Esophagus squamous epithelium (tissue), 4 donors: ENCODE results near the gene DNAJC1.

Source experiments
- POLR2A ChIP-seq, 4 donors: fragments of 450-650 bp; IDR thresholded peaks; one replicate each; pipeline ENCODE4 v1.6.1; 2017; ENCODE audit warnings: antibody characterized with exemption in 4 of 4, mild to moderate bottlenecking in 4 of 4, moderate library complexity in 3 of 4
- TF ChIP-seq, protein P1 (sequence below), 6 experiments: fragments of 450-650 bp in 4 of 6; fragments of 200-600 bp in 2 of 6; sonication (generic) in 2 of 6; IDR thresholded peaks; one replicate each; pipeline ENCODE4 v1.5.1; 2016 to 2019; ENCODE audit warnings: antibody characterized with exemption in 6 of 6, mild to moderate bottlenecking in 4 of 6, moderate library complexity in 4 of 6

DNA sequence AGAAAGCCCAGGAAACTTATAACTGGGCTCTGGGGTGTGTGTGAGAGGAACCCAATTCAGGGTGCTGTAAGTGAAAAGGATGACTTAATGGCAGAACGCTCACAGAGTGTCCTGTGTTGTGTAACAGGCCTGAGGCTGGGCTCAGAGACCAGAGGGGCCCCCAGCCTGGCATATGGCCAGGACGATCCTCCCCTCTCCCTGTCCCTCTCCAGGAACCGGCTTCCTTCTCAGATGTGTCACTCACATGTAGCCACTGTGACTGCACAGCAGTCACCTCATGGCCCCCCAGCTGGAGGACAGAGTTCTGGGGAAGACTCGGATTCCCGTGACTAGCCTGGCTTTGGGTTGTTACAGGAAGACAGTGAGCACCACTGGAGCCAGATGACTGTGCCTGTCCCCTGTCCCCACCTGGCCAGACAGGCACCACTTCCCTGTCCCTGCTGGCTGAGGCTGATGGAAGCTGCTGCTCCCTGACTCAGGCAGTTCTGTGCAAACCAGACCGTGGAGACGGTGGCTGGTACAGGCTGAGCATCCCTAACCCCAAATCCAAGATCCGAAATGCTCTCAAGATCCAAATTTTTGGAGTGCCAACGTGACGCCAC is 249.0 kb downstream of the DNAJC1 start:
- TF ChIP-seq, protein P1, sequence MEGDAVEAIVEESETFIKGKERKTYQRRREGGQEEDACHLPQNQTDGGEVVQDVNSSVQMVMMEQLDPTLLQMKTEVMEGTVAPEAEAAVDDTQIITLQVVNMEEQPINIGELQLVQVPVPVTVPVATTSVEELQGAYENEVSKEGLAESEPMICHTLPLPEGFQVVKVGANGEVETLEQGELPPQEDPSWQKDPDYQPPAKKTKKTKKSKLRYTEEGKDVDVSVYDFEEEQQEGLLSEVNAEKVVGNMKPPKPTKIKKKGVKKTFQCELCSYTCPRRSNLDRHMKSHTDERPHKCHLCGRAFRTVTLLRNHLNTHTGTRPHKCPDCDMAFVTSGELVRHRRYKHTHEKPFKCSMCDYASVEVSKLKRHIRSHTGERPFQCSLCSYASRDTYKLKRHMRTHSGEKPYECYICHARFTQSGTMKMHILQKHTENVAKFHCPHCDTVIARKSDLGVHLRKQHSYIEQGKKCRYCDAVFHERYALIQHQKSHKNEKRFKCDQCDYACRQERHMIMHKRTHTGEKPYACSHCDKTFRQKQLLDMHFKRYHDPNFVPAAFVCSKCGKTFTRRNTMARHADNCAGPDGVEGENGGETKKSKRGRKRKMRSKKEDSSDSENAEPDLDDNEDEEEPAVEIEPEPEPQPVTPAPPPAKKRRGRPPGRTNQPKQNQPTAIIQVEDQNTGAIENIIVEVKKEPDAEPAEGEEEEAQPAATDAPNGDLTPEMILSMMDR (IDR thresholded peaks at IDR 0.05), result no peak
- no peak for TF ChIP-seq POLR2A (IDR thresholded peaks at IDR 0.05)
